DOHH2 (cell line): ENCODE data around the gene AP2A1.

Source experiments
- H3F3A ChIP-seq: fragments of 200-600 bp; sonication (generic), shearing (Covaris generic); 2 replicates; pipeline ENCODE4 v1.6.0; 2016; ENCODE audit warnings: antibody characterized with exemption, mild to moderate bottlenecking; ENCODE audit not compliant: control insufficient read depth, insufficient read depth
- H3K27ac ChIP-seq: fragments of 200-600 bp; sonication (generic); 2 replicates; pipeline ENCODE4 v1.5.1; 2014; ENCODE audit warnings: low read depth, mild to moderate bottlenecking, low read length, moderate library complexity
- H3K27me3 ChIP-seq: fragments of 200-600 bp; sonication (generic); 2 replicates; pipeline ENCODE4 v1.6.1; 2014; ENCODE audit warnings: mild to moderate bottlenecking, low read length, mixed read lengths; ENCODE audit not compliant: control insufficient read depth
- H3K36me3 ChIP-seq: fragments of 200-600 bp; sonication (generic); 2 replicates; pipeline ENCODE4 v1.6.1; 2014; ENCODE audit warnings: mild to moderate bottlenecking, low read length, moderate library complexity, mixed read lengths; ENCODE audit not compliant: control insufficient read depth
- H3K4me1 ChIP-seq: fragments of 200-600 bp; sonication (generic); 2 replicates; pipeline ENCODE4 v1.6.1; 2014; ENCODE audit warnings: mild to moderate bottlenecking, low read length, mixed read lengths; ENCODE audit not compliant: control insufficient read depth
- H3K4me2 ChIP-seq: fragments of 200-600 bp; sonication (generic); 2 replicates; pipeline ENCODE4 v1.6.0; 2014; ENCODE audit warnings: mild to moderate bottlenecking, low read length, moderate library complexity
- H3K4me3 ChIP-seq: fragments of 200-600 bp; sonication (generic); 2 replicates; pipeline ENCODE4 v1.5.1; 2014; ENCODE audit warnings: mild to moderate bottlenecking, low read length, mixed read lengths
- H3K79me2 ChIP-seq: fragments of 200-600 bp; sonication (generic); 2 replicates; pipeline ENCODE4 v1.6.1; 2014; ENCODE audit warnings: mild to moderate bottlenecking, low read length, mixed read lengths; ENCODE audit not compliant: control insufficient read depth
- H3K9me2 ChIP-seq: fragments of 200-600 bp; sonication (generic); replicated peaks from 2 replicates; pipeline ENCODE4 v1.6.1; 2014; ENCODE audit warnings: mild to moderate bottlenecking, low read length, mixed read lengths; ENCODE audit not compliant: control insufficient read depth
- H3K9me3 ChIP-seq: fragments of 200-600 bp; sonication (generic); 2 replicates; pipeline ENCODE4 v1.6.1; 2014; ENCODE audit warnings: antibody characterized with exemption, low read length, mixed read lengths; ENCODE audit not compliant: control insufficient read depth, insufficient read depth
- H4K20me1 ChIP-seq: fragments of 200-600 bp; sonication (generic); 2 replicates; pipeline ENCODE4 v1.6.0; 2014; ENCODE audit warnings: low read depth, mild to moderate bottlenecking, antibody characterized with exemption, low read length, moderate library complexity; ENCODE audit not compliant: control insufficient read depth, insufficient read depth
- EZH2phosphoT487 ChIP-seq: fragments of 200-600 bp; sonication (generic); IDR thresholded peaks from 2 replicates; pipeline ENCODE4 v1.6.1; 2017; ENCODE audit warnings: borderline replicate concordance, mild to moderate bottlenecking, antibody characterized with exemption, low read length, moderate library complexity, mixed read lengths
- TF ChIP-seq, protein P1 (sequence below): fragments of 200-600 bp; sonication (generic); IDR thresholded peaks from one replicate; pipeline ENCODE4 v1.5.1; 2014; ENCODE audit warnings: antibody characterized with exemption, mild to moderate bottlenecking, low read depth, low read length; ENCODE audit not compliant: poor library complexity, severe bottlenecking

Gene AP2A1

DNA sequence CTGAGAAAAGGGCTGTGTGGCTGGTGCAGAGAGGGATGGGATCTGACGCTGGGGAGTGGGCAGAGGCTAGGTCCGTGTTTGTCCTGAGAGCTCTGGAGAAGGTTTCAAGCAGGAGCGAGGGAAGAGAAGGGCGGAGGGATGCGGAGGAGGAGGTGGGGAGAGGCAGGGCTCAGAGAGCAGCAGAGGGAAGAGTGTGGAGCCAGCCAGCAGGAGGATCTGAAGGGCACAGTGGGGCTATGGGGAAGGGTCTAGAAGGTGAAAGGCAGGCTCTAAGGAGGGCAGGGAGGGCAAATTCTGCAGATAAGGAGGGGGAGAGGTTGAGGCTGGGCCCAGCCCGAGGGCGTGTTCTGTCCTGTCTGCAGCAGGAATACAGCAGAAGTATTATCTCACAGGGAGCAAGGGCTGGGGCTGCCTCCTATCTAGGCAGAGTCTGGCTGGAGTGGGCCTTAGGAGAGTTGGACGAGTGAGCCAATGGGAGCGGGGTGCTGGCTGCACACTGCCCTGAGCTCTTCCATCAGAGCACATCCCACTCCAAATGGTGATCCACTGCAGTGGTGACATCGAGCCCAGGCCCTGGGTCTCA is 6.1 kb downstream of the AP2A1 start:
- Histone ChIP-seq H3K79me2 (peaks cover 60% of the 10 kb centered on the region), H3K27ac (no peak overlapping the region), H3K36me3 (peaks cover 5% of the 10 kb centered on the region; the same call in 1 of the 2 replicates), H3F3A (no peaks in the 10 kb centered on the region), H3K4me1 (peaks cover 9% of the 10 kb centered on the region), H3K4me3 (no peak overlapping the region), H3K9me3 (no peaks in the 10 kb centered on the region), H3K4me2 (no peak overlapping the region), H4K20me1 (0 out of 2 replicates have a peak, but pooled peaks cover 3% of the 10 kb centered on the region), H3K27me3 (no peaks in the 10 kb centered on the region), H3K9me2 (no peaks in the 10 kb centered on the region)
- TF ChIP-seq, protein P1, sequence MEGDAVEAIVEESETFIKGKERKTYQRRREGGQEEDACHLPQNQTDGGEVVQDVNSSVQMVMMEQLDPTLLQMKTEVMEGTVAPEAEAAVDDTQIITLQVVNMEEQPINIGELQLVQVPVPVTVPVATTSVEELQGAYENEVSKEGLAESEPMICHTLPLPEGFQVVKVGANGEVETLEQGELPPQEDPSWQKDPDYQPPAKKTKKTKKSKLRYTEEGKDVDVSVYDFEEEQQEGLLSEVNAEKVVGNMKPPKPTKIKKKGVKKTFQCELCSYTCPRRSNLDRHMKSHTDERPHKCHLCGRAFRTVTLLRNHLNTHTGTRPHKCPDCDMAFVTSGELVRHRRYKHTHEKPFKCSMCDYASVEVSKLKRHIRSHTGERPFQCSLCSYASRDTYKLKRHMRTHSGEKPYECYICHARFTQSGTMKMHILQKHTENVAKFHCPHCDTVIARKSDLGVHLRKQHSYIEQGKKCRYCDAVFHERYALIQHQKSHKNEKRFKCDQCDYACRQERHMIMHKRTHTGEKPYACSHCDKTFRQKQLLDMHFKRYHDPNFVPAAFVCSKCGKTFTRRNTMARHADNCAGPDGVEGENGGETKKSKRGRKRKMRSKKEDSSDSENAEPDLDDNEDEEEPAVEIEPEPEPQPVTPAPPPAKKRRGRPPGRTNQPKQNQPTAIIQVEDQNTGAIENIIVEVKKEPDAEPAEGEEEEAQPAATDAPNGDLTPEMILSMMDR, result no peak
- no peak for TF ChIP-seq EZH2phosphoT487

DNA sequence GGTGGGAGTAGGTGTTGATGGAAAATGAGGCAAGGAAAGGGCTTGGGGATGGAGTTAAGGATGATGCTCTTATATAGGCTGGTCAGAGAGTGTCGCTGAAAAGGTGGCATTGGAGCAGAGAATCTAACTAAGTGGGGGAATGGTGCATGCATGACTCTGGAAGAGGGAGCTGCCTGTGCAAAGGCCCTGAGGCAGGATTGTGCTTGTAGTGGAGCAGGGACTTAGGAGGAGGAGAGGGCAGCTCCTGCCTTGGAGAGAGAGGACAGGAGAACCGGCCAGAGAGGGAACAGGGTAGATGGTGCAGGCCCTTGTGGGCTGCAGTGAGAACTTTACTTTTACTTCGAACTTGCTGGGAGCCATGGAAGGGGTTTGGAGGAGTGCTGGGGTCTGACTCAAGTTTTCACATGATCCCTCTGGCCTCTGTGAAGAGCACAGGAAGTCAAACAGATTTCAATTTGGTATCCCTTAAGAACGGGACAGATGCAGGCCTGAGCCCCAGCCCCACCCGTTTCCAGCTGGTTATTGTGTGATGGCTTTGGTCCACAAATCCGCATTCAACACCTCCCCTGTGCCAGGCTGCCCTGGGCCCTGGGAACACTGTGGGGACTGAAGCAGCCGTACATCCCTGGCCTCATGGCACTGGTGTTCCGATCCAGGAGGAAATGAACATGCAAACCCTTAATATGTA is 7.0 kb downstream of the AP2A1 start:
- peaks cover 51% of the 10 kb centered on the region for H3K79me2 ChIP-seq
- H3F3A ChIP-seq, result no peaks in the 10 kb centered on the region
- no peaks in the 10 kb centered on the region for H3K9me3 ChIP-seq
- H4K20me1 ChIP-seq, result no peaks in the 10 kb centered on the region
- H3K27me3 ChIP-seq, result no peaks in the 10 kb centered on the region
- H3K27ac ChIP-seq, result no peak overlapping the region
- no peaks in the 10 kb centered on the region for H3K9me2 ChIP-seq
- no peak overlapping the region for H3K4me3 ChIP-seq
- peaks cover under 1% of the 10 kb centered on the region; the same call in 1 of the 2 replicates for H3K36me3 ChIP-seq
- TF ChIP-seq EZH2phosphoT487, result no peak
- TF ChIP-seq, protein P1, result no peak
- peaks cover 4% of the 10 kb centered on the region for H3K4me1 ChIP-seq
- H3K4me2 ChIP-seq, result no peak overlapping the region

DNA sequence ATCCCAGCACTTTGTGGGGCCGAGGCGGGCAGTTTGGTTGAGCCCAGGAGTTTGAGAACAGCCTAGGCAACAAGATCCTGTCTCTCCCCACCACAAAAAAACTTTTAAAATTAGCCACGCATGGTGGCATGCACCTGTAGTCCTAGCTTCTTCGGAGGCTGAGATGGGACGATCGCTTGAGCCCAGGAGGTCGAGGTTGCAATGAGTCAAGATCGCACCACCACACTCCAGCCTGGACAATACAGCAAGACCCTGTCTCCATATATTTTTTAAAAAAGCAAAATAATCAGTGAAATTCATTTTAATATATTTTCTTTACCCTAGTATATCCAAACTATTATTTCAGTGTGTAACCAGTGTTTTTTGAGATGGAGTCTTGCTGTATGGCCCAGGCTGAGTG is 8.2 kb downstream of the AP2A1 start:
- H3K4me1 ChIP-seq, result peaks cover 15% of the 10 kb centered on the region
- no peak overlapping the region for H3K4me3 ChIP-seq
- no peaks in the 10 kb centered on the region for H3K27me3 ChIP-seq
- H3K4me2 ChIP-seq, result no peak overlapping the region
- no peaks in the 10 kb centered on the region for H3K9me2 ChIP-seq
- no peak for TF ChIP-seq EZH2phosphoT487
- TF ChIP-seq, protein P1, result no peak
- H3K79me2 ChIP-seq, result peaks cover 40% of the 10 kb centered on the region
- H3K9me3 ChIP-seq, result no peaks in the 10 kb centered on the region
- no peaks in the 10 kb centered on the region for H3K36me3 ChIP-seq
- H3K27ac ChIP-seq, result no peak overlapping the region
- H3F3A ChIP-seq, result peaks cover 7% of the 10 kb centered on the region
- no peaks in the 10 kb centered on the region for H4K20me1 ChIP-seq
